ENCODE measurements around the gene DPP7.

DNA sequence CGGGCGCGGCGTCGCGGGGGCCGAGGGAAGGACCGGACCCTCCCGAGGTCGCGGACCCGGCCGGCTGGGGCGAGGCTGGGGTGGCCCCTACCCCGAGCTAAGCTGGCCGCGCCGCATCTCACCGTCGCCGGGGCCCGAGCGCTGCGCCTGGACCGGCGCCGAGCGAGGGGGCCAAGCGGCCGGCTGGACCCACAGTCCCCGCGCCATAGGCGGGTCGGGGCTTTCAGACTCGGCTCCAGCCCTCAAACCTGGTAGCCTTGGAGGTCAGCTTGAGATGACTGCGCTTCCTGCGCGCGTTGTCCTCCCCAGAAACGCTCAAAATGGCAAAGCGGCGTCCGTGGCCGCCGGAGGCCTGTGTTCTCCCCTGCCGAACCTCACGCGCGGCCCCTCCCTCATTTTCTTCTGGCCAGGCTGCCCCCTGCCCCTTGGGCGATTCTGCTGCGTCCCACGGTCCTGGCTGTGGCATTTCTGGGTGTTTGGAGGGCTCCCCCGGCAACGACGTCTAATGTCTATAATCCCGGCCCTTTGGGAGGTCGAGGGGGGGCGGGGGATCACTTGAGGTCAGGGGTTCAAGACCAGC is 15.7 kb upstream of the DPP7 start:
- TF ChIP-seq, protein P1, sequence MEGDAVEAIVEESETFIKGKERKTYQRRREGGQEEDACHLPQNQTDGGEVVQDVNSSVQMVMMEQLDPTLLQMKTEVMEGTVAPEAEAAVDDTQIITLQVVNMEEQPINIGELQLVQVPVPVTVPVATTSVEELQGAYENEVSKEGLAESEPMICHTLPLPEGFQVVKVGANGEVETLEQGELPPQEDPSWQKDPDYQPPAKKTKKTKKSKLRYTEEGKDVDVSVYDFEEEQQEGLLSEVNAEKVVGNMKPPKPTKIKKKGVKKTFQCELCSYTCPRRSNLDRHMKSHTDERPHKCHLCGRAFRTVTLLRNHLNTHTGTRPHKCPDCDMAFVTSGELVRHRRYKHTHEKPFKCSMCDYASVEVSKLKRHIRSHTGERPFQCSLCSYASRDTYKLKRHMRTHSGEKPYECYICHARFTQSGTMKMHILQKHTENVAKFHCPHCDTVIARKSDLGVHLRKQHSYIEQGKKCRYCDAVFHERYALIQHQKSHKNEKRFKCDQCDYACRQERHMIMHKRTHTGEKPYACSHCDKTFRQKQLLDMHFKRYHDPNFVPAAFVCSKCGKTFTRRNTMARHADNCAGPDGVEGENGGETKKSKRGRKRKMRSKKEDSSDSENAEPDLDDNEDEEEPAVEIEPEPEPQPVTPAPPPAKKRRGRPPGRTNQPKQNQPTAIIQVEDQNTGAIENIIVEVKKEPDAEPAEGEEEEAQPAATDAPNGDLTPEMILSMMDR (IDR thresholded peaks at IDR 0.05), result no peak
- no peak for TF ChIP-seq POLR2A (IDR thresholded peaks at IDR 0.05)
